Measurements from ENCODE around the gene WDR86.

Gene WDR86

DNA sequence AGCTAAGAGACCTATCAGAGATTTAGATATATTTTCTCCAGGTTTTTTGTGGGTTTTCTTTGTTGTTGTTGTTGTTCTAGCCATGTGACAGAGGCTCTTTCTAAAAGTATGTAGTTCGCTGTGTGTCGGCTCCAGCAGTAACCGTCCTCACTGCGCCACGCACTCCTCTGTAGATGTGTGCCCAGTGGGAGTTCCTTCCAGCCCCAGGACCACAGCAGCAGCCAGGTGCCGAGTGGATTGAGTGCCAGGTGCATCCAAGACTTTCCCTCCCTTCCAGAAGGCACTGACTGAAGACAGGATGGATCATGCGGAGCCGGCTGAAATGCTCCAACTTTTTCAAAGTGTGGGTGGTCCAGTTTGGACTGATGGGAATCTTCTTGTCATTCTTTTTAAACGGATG lies 31.8 kb downstream of the WDR86 start:
- DNase-seq = no peak

DNA sequence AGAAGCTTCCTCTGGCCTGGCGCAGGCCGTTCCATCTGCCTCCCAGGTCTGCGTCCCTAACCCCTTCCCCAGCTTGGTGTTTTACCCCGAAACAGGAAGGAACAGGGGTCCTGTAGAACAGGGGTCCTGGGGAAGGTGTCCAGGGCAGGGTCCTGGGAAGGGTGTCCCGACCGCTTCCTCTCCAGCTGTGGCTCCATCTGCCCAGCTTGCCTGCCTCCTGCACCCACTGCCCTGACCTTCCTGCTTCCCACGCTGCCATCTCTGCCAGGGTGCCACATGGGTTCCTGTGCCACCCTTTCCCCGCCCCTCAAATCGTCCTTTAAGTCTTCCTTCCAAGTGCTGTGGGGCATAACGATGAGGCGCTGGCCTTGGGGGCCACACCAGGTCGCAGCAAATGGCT lies 32.4 kb downstream of the WDR86 start:
- no peak for DNase-seq

DNA sequence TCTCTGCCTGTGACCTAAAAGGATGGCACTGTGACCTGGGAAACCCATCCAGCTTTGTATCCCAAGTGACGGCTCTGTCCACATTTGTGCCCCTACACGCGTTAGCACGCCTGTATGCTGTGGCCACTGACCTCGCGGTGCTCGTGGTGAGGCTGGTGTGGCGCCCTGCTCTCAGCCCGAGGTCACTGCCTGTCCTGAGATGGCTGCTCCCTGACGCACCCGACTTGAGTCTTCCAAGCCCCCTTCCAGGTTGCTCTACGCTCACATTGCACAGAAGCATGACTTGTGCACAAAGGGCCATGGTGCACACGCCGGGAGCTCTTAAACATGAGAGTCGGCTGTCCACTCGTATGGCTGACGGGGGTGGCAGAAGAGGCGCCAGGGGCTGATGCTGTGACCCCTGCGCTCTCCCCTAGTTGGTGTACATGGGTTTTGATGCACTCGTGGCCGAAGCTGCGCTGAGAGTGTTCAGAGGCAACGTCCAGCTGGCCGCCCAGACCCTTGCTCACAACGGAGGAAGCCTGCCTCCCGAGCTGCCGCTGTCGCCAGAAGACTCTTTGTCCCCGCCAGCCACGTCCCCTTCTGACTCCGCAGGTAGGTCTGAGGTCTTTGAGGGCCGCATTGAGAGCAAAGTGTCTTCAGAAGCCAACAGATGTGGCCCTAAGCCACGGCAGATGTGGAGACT lies 33.5 kb downstream of the WDR86 start:
- no peak for DNase-seq

DNA sequence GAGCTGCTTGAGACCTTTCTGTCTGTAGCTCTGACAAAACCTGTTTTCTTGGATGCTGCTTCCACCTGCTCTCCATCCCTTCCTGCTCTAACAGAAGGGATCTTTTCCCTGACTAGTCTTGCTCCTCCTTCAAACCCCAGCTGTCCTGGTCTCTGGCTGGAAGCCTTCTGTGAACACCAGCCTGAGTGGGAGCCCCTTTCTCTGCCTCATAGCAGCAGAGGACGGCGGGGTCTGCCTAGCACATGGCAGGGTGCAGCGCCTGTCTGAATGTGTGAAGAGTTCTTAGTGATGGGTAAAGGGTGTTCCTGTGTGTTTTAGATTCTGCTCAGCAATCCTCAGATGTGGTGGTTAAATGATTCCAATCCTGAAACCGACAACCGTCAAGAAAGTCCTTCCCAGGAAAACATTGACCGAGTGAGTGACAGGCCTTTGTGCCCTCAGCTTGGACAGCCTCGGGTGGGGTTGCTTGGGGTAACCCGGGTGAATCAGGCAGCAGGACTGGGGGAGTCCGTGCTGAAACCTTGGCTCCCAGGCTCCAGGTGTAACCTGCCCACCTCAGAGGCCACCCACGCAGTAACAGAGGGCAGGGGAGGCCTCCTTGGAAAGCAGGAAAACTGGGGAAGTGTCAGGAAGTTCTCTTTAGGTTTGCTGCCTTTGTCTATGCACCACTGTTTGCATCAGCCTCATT lies 34.2 kb downstream of the WDR86 start:
- DNase-seq = no peak

DNA sequence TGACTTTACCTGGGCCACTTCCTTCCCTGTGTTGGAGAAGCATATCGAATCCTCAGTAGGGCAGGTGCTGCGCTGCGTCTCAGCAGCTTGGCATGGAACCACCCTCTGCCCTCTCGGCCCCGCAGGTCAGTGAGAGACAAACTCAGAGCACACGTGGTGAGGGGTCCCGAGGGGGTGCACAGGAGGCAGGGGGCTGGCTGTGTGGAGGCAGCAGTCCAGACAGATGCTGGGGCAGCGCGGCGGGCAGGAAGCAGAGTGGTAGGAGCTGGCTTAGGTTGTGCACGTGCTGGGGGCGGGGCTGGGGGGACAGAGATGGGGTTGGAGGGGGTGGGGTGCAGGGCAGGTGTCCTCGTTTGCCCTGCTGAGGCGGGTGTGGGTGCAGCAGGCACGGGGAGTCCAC lies 35.1 kb downstream of the WDR86 start:
- DNase-seq = no peak

DNA sequence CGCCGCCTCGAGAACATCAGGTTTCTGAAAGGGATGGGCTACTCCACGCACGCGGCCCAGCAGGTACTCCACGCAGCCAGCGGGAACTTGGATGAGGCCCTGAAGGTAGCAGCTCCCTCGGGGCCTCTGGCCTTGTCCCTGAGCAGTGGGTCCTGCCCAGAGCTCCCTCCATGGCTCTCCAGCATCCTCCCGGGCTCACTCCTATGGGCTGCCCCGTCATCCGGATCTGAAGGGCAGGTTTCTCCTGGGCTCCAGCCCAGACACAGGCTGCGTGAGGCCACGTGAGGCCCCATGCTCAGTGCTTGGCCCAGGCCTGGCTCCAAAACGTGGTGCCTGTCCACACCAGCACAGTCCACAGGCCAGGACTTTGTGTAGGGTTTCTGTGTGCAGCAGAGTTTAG lies 35.7 kb downstream of the WDR86 start:
- DNase-seq = no peak

DNA sequence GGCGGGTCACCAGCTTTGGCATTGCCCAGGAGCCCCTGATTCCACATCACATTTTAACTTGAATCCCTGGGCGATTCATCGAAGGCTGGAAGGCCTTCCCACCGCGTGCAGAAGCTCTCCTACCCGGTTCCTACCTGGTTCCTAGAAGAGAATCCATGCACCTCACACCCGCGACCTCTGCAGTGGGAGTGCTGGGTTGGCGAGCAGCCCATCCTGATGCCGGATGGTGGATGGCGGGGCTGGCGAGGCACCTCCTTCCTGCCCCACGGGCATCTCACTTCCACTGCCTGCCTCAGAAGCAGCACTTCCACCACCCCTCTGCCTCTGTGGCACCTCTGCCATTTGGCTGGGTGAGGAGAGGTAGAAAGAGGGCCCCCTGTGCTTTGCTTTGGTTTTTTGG lies 36.2 kb downstream of the WDR86 start:
- no peak for DNase-seq

DNA sequence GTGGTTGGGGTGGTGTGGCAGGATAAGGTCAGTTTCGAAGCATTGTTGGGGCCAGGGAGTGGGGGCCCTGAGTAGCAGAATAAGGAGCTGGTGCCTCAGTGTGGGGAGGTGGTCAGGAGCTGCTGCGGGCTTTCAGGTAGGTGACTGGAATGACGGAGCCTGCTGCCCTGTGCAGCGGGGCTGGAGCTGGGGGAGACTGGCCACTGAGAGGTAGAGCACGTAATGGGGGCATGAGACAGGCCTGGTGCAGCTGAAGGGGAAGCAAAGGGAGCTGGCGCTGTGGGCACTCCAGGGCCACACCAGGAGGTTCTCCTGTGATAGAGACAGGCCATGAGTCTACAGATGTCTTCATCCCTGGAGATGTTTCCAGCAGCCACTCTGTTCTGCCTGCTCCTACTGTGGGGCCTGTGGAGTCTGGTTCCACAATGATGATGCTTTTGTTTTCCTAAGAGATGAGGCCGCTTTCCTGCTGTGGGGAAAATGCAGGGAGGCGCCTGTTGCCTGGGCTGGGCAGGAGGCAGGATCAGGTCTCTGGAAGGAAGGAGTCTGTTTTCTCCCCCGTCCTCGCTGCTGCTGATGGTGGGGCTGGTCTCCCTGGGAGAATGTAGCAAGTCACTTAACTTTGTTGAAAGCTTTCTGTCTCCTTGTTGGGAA lies 37.1 kb downstream of the WDR86 start:
- no peak for DNase-seq

DNA sequence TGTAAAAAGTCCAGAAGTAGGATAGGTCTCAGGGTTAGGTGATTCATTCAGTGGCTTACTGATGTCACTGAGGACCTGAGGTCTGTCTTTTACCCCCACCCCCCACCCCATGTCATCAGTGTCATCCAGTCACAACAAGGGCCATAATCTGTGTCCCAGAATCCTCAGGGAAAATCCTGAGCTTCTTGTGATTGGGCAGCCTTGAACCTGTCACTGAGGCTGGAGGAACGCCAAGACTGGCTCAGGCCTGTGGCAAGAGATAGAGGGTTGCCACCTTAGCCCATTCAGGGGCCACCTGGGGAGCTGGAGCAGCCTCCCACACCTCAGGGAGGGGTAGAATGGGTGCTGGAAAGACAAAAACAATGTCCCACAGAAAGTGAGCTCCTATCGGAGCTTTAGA lies 38.6 kb downstream of the WDR86 start:
- no peak for DNase-seq

DNA sequence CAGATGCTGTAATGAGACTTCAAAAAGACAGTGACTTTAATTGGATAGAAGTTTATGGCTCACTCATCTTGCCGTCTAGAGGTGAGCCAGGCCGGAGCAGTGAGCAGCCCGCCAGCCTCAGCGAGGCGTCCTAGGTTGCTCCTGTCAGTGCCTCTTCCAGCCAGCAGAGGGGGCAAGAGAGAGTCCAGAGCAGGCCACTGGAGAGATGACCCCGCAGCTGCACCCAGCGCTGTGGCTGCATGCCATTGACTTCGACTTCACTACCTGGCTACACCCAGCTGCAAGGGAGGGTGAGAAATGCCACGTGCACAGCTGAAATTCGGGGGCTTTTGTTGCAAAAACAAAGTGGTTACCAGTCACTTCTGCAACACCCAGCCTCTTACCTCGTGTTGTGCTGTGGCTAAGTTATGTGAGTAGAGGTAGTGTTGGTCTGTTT lies 41.7 kb downstream of the WDR86 start:
- no peak for DNase-seq

DNA sequence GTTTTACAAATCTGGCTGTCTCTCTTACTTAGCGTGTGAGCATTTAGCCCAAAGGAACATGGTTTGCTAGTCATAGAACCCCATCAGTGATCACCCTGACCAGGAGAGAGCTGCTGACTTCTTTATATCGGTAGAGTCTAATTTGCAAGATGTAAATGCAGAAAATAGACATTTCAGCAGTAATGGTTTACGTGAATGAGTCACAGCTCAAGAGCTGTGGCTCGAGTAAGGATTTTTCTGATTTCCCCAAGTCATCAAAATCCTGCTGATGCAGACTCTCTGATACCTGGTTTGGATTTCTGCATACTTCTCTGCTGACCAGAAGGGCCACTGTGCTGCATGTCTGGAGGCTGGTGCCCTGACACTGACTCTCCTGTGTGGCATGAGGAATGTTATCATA lies 42.6 kb downstream of the WDR86 start:
- no peak for DNase-seq

DNA sequence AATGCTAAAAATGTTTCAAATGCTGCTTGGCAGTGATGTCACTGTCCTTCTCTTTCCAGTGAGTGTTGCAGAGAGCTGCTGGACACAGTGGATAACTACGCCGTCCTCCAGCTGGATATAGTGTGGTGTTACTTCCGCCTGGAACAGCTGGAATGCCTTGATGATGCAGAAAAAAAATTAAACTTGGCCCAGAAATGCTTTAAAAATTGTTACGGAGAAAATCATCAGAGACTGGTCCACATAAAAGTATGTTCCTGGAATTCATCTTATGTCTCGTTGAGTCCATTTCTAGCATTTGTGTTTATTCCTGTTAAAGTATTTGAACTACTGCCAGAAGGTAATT lies 43.0 kb downstream of the WDR86 start:
- DNase-seq = no peak

DNA sequence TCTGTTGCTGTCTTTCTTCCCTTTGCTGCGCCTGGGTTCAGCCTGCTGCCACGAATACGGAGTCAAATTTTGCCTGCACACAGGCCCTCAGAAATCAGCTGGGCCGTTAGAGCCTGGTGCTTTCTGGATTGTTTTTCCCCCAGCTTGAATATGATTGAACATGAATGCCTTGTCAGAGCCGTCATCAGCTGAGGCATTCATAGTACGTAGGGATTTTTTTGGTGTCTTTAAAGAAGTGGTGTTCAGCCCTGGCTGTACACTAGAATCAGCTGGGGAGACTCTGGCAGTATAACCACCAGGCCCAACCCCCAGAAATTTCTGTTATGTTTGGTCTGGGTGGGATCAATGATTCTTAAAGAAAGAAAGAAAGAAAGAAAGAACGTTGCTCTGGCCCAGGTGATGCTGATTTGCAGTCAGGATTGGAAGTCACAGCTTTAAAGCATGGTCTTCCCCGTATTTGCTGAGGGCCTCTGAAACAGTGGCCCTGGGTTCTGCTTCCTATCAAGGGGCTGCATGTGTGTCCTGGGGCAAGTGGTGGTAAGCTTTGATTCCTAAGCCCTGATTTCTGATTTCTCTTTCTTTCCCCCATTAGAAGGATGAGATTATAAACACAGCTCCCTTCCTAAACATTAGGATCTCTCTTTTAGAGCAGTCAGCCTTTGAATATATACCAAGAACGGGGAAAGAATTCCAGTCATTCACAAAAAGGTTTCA lies 43.5 kb downstream of the WDR86 start:
- DNase-seq = no peak

DNA sequence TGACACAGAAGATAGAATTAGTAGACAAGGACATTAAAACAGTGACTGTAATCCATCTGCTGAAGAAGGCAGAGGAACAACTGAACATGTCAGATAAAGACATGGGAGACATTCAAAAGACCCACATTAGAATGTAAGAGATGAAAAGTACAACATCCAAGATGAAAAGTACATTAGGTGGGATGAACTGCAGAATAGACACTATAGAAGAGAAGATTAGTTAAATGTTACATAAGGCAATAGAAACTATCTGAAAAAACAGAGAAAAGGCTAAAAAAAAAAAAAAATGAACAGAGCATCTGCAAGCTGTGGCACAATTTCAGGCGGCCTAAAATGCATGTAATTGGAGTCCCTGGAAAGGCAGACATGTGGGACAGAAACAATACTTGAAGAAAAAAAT lies 46.7 kb downstream of the WDR86 start:
- no peak for DNase-seq

DNA sequence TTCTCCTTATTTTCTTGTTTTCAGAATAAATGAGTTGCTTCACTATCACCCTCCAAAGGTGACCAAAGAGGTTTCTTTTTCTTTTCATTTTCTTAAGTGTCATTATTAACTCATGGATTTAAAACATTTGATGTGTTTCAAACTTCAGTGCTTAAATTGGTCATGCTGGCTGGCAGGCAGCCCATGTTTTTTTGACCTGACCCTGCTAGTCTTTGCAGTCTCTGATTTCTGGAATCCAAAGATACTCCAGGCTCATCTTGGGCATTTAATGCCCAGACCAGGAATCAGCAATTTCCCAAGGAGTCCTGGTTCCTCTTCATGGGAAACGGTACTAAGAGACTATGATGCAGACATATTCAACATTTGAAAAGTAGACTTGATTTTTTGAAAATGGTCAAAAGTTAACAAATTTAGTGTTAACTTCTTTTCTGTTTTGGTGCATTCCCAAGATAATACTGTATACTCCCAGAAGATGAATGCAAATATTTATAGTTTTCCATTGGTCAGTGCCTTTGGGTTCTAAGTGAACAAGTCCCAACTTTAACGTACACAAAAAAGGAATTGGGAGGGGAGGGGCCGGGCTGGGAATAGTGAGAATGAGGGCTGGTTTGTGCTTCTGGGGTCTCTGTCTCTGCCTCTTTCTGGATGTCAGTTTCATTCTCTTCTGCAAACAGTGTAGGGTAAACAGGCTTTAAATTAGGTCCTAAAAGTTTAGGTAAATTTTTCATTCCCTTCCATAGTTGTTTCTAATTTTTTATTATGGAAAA lies 48.5 kb downstream of the WDR86 start:
- no peak for DNase-seq

DNA sequence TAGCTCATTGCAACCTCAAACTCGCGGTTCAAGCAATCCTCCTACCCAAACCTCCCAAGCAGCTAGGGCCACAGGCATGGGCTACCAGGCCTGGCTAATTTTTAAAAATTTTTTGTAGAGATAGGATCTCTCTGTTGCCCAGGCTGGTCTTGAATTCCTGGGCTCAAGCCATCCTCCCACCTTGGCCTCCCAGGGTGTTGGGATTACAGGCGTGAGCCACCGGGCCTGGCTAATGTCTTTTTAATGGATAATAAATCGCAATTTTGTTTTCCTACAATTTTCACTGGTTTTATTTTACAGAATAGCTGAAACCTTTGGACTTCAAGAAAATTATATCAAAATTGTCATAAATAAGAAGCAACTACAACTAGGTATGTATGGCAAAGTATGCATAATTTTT lies 57.3 kb downstream of the WDR86 start:
- no peak for DNase-seq

DNA sequence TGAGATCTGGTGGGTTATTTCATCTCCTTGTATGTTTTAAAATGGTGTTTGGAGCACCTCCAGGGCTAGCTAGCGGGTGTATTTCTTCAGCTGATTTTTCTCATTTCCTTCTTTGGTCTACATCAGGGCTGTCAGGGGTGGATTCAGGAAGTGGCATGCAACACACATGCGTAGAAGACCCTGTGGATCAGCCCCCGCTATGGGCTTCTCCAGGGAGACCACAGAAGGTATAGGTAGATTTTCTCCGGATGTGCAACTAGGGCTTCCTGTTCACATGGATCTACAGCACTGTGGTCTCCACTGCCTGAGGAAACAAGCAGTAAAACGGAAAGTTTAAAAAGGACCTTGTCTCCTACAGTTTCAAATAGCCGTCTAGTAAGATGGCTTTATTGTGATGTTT lies 57.9 kb downstream of the WDR86 start:
- DNase-seq = no peak

DNA sequence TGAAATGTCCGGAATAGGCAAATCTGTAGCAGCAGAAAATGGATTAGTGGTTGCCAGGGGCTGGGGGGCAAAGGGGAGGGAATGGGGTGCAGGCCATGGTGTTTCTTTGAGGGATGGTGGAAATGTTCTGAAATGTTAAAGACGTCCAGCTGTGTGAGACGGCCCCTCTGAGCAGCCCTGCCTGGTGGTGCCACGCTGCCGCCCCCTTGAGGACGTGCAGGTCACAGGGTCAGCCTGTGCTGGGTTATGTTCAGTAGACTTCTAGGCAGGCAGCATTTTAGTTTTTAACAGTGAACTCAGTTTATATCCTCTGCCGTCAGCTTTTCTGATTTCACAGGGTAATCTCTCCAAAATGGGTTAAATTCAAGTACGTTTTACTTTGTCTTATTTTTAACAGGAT lies 58.8 kb downstream of the WDR86 start:
- no peak for DNase-seq

DNA sequence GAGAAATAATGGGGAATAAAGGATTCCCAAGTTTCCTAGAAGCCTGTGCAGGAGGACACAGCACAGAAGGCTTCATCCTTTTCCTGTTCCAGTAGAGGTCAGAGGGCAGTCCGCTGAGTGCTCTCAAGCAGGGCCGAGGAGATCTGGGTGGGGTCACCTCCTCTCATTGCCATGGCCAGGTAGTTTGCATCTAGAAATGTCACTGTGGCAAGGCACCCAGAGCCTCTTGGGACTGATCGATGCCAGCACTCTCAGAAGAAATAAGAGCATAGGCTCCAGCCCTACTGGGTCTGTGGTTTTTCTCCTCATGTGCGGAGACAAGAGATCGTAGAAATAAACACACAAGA lies 60.4 kb downstream of the WDR86 start:
- DNase-seq = no peak

DNA sequence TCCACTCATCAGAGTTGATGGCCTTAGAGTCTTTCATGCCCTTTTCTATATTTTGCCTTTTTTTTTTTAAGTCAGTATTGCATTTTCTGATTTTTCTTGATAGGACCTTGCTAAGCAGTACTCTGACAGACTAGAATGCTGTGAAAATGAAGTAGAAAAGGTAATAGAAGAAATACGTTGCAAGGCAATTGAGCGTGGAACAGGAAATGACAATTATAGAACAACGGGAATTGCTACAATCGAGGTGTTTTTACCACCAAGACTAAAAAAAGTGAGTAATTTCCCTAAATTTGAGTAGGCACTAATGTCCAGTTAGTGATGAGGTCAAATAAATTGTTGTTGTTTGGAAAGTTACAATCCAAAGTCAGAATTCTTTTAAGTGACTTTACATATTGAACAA lies 60.9 kb downstream of the WDR86 start:
- DNase-seq = no peak

DNA sequence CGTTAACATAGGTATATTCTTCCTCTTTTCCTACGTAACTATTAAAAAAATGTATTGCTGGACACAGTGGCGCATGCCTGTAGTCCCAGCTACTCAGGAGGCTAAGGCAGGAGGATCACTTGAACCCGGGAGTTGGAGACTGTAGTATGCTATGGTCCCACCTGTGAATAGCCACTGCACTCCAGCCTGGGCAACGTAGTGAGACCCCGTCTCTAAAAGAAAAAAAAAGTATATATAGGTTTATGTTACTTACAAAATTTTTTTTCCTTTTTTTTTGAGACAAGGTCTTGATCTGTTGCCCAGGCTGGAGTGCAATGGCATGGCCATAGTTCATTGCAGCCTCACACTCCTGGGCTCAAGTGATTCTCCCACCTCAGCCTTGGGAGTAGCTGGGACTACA lies 62.6 kb downstream of the WDR86 start:
- no peak for DNase-seq

DNA sequence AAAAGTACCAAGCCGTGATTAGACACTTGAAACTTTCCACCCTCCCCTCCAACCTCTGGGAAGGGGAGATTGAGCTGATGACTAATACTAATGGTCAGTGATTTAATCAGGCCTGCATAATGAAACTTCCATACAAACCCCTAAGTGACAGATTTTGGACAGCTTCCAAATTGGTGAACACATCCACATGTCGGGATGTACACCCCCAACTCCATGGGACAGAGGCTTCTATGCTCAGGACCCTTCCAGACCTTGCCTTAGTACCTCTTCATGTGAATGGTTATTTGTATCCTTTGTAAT lies 63.4 kb downstream of the WDR86 start:
- DNase-seq = no peak
